Esophagus muscularis mucosa (tissue), 4 donors: ENCODE data around the gene BTNL3.

ENCODE experiments used
- EP300 ChIP-seq: sonication (generic); formaldehyde crosslinking; IDR thresholded peaks from one replicate; pipeline ENCODE4 v1.6.1; 2017; ENCODE audit warnings: antibody characterized with exemption
- POLR2A ChIP-seq: fragments of 450-650 bp; IDR thresholded peaks from one replicate; pipeline ENCODE4 v1.6.1; 2017; ENCODE audit warnings: antibody characterized with exemption, moderate library complexity, mild to moderate bottlenecking, low read depth
- POLR2AphosphoS5 ChIP-seq, 2 donors: sonication (generic); formaldehyde crosslinking; IDR thresholded peaks; one replicate each; pipeline ENCODE4 v1.6.1; 2017; ENCODE audit warnings: antibody characterized with exemption in 2 of 2
- TF ChIP-seq, protein P1 (sequence below), 3 experiments: fragments of 200-600 bp in 2 of 3; fragments of 450-650 bp in 1 of 3; sonication (generic) in 2 of 3; IDR thresholded peaks; one replicate each; pipeline ENCODE4 v1.5.1; 2017 to 2019; ENCODE audit warnings: antibody characterized with exemption in 3 of 3, mild to moderate bottlenecking in 2 of 3, moderate library complexity in 1 of 3

DNA sequence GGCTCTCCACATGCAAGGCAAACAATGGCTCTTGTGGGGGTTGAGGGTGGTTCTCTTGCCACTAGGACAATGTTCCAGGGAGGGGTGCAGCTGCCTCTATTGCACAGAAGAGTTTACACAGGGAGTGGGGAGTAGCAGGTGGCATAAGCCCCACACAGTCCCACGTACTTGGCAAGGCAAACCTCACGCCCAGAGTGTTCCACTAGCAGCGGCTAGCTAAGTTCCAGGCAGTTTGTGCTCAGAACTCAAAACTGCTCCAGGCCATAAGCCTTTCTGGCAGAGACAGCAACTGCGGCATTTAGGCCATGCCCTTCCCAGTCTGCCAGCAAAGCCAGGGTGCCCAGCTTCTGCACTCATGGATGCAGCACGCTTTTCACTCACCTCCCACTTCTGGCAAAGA lies 29.0 kb upstream of the BTNL3 start:
- TF ChIP-seq POLR2A = no peak
- TF ChIP-seq, protein P1, sequence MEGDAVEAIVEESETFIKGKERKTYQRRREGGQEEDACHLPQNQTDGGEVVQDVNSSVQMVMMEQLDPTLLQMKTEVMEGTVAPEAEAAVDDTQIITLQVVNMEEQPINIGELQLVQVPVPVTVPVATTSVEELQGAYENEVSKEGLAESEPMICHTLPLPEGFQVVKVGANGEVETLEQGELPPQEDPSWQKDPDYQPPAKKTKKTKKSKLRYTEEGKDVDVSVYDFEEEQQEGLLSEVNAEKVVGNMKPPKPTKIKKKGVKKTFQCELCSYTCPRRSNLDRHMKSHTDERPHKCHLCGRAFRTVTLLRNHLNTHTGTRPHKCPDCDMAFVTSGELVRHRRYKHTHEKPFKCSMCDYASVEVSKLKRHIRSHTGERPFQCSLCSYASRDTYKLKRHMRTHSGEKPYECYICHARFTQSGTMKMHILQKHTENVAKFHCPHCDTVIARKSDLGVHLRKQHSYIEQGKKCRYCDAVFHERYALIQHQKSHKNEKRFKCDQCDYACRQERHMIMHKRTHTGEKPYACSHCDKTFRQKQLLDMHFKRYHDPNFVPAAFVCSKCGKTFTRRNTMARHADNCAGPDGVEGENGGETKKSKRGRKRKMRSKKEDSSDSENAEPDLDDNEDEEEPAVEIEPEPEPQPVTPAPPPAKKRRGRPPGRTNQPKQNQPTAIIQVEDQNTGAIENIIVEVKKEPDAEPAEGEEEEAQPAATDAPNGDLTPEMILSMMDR (IDR thresholded peaks at IDR 0.05) = no peak
- TF ChIP-seq POLR2AphosphoS5 (IDR thresholded peaks at IDR 0.05) = no peak
- TF ChIP-seq EP300 = no peak
